ENCODE results near the gene CPB1.

DNA sequence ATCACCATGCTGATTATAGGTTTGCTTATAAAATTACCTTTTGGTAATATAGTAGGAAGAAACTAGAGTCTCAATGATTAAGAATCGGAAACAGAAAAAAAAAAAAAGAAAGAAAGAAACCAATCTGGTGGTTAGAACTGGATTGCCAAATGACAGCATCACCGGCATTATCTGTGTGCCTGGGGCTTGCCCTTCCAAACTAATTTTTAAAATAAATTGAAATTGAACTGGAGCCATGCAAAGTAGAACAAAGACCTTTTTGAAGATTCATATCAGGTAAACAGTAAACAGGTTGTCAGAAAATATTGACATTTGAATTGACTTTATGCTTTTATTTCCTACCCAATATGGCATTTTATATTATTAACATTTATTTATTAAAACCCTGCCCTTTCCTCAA, 11.2 kb upstream of the CPB1 start:
- TF ChIP-seq, protein P1, sequence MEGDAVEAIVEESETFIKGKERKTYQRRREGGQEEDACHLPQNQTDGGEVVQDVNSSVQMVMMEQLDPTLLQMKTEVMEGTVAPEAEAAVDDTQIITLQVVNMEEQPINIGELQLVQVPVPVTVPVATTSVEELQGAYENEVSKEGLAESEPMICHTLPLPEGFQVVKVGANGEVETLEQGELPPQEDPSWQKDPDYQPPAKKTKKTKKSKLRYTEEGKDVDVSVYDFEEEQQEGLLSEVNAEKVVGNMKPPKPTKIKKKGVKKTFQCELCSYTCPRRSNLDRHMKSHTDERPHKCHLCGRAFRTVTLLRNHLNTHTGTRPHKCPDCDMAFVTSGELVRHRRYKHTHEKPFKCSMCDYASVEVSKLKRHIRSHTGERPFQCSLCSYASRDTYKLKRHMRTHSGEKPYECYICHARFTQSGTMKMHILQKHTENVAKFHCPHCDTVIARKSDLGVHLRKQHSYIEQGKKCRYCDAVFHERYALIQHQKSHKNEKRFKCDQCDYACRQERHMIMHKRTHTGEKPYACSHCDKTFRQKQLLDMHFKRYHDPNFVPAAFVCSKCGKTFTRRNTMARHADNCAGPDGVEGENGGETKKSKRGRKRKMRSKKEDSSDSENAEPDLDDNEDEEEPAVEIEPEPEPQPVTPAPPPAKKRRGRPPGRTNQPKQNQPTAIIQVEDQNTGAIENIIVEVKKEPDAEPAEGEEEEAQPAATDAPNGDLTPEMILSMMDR (IDR thresholded peaks at IDR 0.05; ENCODE audit: low read length): no peak
- no peak for TF ChIP-seq EZH2 (IDR thresholded peaks at IDR 0.05; ENCODE audit: borderline replicate concordance, low read length)
